NCI-H82 treated with DMSO at 0.1 percent for 48 hours (cell line): ENCODE data around the gene COL16A1.

Experiments
- DNase-seq: peaks from one replicate; lab custom pipeline; 2025; ENCODE audit not compliant: unreplicated experiment; lab: John Stamatoyannopoulos, UW

Gene COL16A1

DNA sequence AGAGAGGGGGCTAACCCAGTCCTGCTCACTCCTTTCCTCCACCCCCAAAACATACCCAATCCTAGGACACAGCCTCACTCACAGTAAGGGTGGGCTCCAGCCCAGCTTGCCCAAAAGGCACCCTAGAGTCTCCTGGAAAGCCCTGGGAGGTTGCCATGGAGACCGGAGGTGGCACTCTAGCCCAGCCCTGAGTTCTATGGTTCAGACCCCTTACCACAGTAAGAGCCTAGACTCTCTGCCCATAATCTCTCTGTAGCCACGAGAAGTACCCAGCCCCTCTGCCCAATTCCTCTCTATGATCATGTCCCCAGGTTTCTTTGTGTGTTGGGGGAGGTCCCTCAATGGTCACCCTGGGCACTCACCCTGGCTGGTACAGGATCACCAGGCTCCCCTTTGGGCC is 14.4 kb downstream of the COL16A1 start:
- no peak for DNase-seq

DNA sequence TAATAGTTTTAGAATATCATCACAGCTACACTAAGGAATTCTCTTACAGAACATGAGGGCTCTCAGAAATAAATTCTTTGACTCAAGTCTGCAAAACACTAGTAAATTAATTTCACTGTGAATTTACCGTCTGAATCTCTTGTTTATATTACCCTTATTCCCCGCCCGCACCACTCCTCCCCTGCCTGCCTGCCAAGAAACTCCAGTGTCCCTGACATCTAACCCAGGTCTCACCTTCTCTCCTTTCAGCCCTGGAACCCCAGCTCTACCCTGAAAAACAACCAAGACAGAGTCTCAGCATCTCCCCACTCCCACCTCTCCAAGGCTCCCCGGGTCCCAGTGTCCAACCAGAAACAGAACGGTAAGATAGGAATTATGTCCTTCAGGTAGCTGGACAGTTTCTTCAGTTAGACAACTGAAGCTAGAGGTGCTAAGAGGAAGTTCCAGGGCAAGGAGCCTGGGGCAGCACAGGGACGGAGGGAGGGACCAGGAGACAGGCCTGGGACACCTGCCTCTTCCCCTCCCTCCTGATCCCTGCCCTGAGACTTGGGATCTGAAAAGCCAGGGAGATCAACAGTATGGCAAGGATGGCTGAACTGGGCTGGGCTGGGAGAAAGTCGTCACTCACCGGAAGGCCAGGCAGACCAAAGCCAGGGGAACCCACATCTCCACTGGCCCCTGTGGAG is 15.4 kb downstream of the COL16A1 start:
- DNase-seq = no peak

DNA sequence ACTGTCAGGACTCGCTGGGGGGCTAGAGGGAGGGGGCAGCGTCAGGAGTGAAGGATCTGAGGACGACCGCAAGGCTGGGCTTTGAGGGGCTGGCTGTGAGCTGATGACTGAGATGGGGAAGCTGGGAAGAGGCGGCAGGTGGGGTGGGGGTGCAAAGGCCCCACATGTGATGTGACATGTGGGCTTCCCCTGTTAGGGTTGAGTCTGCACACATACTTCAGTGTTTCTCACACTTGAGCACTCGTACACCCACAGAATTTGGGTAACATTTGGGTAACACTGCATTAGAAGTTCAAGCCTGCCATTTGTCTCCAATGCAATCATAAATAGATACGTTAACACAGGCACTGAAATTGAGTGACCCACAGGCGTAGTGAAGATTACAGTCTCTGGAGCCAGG is 16.2 kb downstream of the COL16A1 start:
- no peak for DNase-seq

DNA sequence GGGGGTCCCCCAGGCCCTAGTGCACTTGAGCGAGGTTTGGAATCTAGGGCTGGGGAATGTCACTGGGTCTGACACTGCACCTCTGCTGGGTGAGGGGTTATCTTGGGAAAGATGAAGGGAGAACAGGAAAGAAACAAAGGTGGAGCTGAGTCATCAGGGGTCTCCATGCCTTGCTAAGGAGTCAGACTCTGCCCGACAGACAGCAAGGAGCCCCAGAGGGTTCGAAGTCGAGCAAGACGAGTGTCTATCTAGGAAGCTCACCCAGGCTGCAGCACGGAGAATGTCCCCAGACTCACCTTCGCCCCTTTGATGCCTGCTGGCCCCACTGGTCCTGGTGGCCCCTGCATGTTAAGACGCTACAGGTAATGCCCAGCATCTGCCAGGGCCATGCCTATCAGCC is 18.0 kb downstream of the COL16A1 start:
- no peak for DNase-seq

DNA sequence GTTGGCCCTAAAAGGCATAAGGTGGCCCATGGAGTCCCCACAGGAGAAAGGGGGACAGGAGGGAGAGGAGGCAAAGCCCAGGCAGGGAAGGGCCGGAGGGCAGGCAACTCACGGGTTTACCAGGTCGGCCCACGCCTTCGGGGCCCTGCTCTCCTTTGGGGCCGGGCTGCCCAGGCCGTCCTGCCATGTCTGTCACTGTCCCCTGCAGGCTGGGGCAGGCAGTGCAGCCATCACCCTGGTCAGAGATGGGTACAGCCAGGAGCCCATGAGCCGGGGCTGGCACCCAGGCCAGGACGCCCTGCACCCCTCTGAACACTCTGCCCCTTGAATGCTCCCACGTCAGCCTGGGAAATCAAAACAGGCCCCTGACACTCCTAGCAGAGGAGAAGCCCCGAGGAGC is 19.8 kb downstream of the COL16A1 start:
- DNase-seq = no peak

DNA sequence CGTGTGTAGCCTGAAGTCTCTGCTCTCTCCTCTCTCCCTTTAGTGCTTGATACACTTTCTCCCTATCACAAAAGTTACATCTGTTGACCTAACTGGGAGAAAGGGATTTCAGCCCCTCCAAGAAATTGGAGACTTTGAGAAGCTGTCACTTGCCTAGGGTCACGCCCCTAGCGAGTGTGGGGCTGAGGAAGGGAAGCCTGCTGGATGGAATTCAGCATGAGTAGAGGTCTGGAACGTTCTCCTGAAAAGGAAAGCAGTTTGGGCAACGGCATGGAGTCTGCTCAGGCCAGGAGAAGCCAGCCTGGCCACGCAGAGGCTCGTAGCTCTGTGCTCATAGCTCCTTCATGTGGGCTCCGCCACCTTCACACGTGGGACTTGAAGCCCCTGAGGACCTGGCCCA is 22.4 kb downstream of the COL16A1 start:
- no peak for DNase-seq

DNA sequence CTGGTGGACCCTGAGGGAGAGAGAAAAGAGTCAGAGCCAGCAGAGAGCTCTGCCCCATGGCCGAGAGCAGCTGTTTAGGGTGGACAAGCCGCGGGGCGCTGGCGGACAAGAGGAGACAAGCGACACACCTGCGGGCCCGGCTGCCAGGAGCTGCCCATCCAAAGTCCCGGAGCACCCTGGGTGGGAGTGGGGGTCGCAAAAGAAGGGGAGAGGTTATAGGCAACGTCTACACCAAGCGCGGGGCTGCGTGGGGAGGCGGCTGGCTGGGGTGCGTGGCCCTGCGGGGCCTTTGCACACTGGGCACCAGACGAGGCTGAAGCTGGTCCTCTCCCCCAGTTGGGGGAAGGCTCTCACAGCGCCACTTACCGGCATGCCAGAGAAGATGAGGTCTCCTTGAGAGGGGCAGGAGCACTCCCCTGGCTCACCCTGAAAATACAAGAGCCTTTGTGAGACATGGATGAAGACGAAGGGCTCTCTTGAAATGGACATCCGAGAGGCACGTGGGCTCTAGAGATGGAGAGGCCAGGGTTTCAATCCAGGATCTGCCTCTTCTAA is 24.1 kb downstream of the COL16A1 start:
- DNase-seq = no peak

DNA sequence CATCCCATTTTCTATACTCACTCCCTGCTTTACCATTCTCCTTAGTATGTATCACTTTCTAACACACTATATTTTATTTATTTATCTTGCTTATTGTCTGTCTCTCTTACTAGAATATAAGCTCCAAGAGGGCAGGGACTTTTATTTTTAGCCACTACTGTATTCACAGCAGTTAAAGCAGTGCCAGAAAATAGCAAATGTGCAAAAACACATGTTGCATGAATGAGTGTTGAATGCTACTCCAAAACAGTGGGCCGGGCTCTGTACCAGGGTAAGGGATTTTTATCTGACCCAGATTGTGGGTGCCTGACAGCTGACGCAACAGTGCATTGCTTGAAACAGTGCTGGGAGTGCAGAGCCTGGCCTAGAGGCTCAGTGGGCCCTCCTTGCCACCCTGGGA is 24.7 kb downstream of the COL16A1 start:
- no peak for DNase-seq

DNA sequence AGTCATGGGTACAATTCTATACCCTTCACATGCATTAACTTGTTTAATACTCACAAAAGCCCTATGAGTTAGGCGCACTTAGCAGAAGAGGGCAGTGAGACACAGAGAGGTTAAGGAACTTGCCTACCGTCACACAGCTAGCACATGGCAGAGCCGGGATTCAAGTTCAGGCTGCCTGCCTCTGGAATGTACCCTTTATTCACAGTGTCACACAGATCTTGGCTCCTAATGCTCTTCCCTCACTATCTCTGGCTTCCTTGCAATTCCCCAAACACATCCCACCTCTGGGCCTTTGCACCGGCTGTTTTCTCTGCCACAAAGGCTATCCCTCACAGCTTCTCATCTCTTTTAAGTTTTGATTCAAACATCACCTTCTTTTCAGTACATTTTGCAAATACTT is 25.1 kb downstream of the COL16A1 start:
- DNase-seq = no peak

DNA sequence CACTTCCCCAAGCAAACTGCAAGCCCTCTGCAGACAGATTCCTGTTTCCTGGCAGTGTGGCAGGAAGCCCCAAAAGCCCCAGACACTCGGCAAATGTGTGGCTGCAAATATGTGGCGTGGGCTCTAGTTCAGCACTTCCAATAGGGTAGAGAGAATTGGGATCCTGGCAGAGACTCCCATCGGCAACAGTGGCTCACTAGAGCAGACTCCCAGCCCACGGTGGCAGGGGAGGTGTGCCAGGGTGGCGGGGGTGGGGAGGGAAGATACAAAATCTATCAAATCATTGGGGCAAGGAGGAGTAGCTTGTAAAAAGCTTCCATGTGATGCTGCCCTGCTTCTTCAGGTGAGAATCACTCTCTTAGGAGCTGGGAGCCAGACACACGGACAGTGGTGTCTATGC is 25.9 kb downstream of the COL16A1 start:
- no peak for DNase-seq

DNA sequence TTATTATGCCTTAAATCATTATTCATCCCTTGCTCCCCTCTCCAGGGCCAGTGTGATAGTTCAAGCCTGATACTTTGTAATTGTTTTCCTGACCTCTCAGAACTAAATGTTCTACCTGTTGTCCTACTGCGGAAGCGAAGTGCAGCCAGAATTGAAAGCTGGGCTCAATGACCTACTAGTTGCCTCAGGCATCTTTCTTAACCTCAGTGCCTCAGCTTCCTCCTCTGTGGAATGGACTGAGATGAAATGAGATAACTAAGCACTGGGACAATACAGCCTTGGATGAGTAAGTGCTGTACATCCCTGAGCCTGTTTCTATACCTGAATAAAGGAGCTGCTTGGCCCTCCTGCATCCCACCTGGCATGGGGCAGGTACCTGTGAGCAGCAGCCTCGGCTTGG is 26.4 kb downstream of the COL16A1 start:
- no peak for DNase-seq

DNA sequence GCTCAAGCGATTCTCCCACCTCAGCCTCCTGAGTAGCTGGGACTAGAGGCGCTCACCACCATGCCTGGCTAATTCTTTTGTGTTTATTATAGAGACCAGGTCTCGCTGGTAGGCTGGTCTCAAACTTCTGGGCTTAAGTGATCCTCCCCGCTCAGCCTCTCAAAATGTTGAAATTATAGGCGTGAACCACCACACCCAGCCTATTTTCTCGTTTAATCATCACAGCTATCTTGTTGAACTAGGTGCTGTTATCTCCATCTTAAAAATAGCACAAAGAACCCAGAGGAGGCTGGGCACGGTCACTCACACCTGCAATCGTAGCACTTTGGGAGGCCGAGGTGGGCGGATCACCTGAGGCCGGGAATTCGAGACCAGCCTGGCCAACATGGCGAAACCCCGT is 28.1 kb downstream of the COL16A1 start:
- no peak for DNase-seq

DNA sequence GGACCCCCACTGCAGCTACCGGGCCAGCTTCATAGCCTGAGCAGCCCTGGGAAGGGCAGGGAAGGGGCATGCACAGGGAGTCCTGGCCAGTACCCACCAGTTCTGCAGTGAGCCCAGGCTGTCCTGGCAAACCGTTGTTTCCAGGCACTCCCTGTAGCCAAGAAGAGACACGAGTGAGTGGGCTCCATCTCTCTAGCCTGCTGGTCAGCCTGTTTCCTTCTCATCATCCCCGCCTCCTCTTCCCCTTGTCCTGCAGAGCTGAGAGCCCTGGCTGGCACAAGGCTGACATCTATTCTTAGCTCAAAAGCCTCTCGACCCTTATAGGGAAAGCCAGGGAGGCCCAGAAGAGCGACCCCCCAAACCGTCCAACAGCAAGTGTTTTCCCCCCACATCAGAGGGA is 28.7 kb downstream of the COL16A1 start:
- no peak for DNase-seq

DNA sequence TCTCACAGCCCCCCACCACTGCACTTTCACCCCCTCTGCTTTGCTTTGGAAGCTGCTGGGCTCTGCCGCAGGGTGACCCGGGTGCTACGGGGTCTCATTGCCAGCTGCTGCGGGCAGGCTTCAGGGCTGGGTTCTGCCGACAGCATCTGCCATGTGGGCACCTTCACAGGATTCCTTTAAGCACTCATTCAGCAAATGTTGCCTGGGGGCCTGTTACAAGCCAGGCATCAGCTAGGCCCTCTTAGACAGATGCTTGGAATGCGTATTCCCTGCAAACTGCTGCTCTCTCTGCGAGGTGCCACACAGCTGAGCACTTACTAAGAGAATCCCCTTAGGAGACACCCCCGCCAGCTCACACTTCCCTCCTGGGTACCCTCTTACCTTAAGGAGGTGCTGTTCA is 29.2 kb downstream of the COL16A1 start:
- no peak for DNase-seq

DNA sequence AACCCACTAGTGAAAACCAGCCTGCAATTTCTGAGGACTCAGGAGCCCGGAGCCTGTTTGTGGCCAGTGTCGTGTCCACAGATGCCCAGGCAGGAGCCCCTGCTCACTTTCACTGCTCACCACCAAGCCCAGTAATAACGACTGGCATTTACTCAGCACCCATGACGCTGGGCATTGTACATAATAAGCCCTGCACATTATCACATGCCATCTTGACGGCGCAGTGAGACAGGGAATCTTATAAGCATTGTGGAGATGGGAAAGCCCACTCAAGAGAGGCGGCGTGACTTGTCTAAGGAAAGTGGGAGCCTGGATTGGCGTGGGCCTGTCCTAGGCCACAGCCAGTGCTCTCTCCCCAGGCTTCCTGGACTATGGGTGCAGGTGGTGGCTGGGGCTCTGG is 30.4 kb downstream of the COL16A1 start:
- DNase-seq = no peak

DNA sequence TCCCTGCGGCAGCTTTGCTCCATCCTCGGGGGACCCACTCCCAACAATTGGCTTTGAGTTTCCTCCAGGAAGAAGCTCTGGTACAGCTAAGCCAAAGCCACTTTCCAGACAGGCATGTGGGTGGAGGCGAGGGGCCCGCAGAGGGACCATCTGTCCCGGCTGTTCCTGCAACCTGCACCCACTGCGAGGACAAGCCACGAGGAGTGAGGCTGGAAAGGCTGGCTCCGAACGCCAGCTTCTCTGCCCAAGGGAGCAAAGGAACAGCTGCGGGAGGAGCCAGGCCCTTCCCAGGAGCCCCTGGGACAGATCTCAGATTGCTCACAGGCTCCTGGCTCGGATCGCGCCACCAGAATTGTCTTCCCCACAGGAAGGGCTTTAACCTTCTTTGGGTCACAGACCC is 30.8 kb downstream of the COL16A1 start:
- peak; percentile 89 for DNase-seq

DNA sequence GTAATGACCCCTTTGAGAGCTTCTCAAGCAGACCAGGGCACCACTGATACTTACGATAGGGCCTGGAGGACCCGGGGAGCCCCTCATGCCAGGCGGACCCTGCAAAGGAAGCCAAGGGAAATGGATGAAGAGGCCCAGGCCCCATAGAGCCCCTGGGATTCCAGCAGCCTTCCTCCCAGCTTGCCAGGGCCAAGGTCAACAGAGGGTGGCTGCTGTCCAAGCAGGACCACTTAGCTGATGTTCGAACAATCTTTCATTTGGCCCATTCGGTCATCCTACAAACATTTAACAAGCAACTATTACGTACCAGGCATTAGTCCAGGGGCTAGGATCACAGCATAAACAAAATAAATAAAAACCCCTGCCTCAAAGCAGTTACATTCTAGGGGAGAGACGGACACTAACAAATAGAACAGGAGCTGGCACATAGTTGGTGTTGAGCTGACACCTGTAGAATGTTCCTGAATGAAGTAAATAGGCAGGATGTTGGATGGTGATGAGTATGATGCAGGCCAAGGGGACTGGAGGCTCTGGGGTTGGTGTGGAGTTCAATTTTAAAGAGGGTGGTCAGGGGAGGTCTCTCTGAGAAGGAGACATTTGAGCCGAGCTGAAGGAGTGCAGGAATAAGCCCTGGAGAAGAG is 32.1 kb downstream of the COL16A1 start:
- DNase-seq = no peak

DNA sequence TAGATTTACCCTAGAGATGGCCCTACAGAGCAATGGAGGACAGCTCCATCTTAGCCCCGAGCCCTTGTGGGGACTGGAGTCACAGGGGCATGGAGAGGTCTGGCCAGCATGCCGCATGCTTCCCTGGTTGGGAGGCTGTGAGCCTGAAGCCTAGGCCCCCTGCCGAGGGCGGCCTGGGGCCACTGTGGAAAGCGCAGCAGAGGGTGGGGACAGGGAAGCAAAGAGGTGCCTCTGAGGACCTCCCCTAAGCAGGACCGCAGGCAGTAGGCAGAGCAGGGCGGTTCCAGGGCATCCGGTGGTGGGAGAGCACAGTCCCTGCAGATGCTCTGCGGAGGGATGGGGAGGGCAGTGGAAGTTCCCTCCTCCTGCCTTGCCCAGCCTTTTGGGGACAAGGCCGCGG is 32.7 kb downstream of the COL16A1 start:
- no peak for DNase-seq

DNA sequence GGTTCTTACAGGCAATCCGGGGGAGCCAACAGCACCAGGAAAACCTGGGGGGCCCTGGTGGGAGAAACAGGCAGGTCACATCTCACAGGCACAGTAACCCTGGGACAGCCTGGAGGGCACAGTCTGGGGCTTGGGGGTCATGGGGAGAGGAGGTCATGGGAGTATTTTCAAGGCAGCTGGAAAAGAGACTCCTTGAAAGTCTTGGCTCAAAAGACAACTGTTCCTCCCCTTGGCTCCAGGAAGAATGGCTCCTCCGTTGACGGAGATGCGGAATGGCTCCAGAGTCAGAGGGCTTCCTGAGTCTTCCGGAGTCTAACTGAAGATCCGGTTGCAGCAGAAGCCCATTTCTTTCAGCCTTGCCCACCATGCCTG is 33.2 kb downstream of the COL16A1 start:
- no peak for DNase-seq

DNA sequence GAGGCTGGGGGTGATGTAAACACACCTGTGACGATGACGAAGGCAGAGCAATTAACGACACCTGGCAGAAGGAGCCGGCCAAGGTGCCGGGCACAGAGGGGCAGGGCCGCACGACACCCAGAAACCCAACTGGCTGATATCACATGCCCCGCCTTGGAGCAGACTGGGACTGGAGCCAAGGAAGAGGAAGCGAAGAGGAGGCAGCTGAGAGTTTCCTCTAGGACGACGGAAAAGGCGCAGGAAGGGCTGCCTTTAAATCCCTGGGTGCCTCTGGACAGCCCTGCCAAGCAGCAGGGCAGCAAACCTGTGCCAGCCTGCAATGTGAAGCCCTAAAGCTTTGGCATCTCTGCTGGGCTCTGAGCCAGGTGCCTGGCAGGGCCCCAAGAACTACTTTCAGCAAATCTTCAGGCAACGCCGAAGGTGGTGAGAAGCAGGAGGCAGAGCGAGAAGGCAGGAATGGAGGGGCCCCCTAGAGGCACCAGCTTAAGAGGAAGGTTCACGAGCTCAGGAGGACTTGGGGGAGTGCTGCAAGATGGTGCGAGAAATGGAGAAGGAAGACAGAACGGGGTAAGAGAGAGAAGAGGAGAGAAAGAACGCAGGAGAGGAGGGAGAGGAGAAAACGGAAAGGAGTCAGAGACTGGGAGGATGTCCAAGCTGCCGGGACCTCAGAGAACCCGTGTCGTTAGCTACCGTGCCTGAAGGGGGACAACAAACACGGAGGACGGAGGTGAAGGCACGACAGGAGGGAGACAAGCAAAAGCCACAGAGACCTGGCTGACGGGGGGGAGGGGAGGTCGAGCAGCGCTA is 33.8 kb downstream of the COL16A1 start:
- peak; percentile 67 for DNase-seq

DNA sequence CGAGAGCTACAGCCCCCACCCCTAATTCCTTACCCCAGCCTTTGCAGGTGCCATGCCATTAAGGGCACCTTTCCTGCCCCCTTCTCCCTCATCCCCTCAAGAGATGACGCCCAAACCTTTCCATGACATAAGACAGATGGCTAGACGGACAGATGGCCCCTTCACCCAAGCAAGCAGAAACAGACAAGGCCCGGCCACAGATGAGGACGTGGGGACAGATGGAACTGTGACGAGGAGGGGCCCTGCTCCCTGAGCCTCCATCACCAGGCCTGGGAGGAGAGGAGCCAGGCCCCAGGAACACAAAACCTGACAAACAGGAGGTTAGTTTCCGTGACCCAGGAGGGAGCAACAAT is 34.4 kb downstream of the COL16A1 start:
- peak; percentile 77 for DNase-seq

DNA sequence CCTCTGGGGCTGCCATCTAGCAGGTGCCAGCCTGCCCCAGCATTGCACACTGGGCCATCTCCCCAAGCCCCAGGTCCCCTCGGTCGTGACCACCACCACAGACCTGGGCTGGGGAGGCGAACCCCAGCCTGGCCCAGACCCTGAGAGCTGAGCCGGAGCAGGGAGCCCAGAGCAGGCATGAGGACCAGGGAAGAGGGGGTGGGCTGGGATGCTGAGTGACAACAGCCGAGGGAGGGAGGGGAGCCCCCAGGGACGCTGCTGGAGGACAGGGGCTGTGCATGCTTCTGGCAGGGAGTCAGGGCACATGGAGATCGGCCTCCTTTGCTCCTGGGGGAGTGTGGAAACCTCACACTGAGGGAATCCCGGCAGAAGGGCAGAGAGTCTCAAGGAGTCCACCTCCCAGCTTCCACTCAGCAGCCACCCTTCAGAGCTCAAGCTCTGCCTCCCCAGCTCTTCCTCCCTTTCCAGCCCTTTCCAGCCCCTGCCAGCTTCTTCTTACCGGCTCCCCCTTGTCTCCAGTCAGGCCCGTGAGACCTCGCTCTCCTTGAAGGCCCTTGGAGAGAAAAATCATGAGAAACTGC is 35.4 kb downstream of the COL16A1 start:
- DNase-seq = no peak
